HepG2 (cell line): ENCODE data around the gene CADPS. TPM values are rescaled to one million over a fixed set of nuclear protein-coding genes. Genes with fewer than 3 reads are reported as not detected.
A peak's percentile ranks its signal among the peaks of the same experiment; 100 is the strongest.

ENCODE experiments used
- KAT8 ChIP-seq: IDR thresholded peaks from 2 replicates; pipeline ENCODE4 v1.6.1; 2016; ENCODE audit warnings: missing genetic modification reagents, missing compliant biosample characterization
- LRRFIP1 ChIP-seq: sonication (generic); formaldehyde crosslinking; conservative IDR thresholded peaks from 2 replicates; pipeline ENCODE4 v1.4.0; 2020; ENCODE audit warnings: missing genetic modification reagents
- MED1 ChIP-seq: sonication (generic); formaldehyde crosslinking; IDR thresholded peaks from 2 replicates; pipeline ENCODE4 v1.4.0; 2020; ENCODE audit warnings: missing genetic modification reagents
- SP5 ChIP-seq: IDR thresholded peaks from 2 replicates; pipeline ENCODE4 v1.6.1; 2016; ENCODE audit warnings: low read depth, borderline replicate concordance
- TBL1XR1 ChIP-seq: fragments of 150-350 bp; IDR thresholded peaks from 2 replicates; pipeline ENCODE4 v1.6.1; 2014; ENCODE audit warnings: borderline replicate concordance, low read length; ENCODE audit not compliant: partially characterized antibody
- TEAD3 ChIP-seq: optimal IDR thresholded peaks from 2 replicates; pipeline ENCODE3; 2016; ENCODE audit warnings: borderline replicate concordance
- ZFP37 ChIP-seq: sonication (generic); formaldehyde crosslinking; IDR thresholded peaks from 2 replicates; pipeline ENCODE4 v1.4.0; 2020; ENCODE audit warnings: missing genetic modification reagents, borderline replicate concordance
- ZMYM2 ChIP-seq: sonication (generic); formaldehyde crosslinking; IDR thresholded peaks from 2 replicates; pipeline ENCODE4 v1.8.0; 2022; ENCODE audit warnings: mild to moderate bottlenecking, missing genetic modification reagents
- ZMYM3 ChIP-seq: sonication (generic); formaldehyde crosslinking; IDR thresholded peaks from 2 replicates; pipeline ENCODE4 v1.5.1; 2020; ENCODE audit warnings: mild to moderate bottlenecking, missing genetic modification reagents
- ZNF362 ChIP-seq: sonication (generic); formaldehyde crosslinking; IDR thresholded peaks from 2 replicates; pipeline ENCODE4 v1.4.0; 2020; ENCODE audit warnings: missing genetic modification reagents, mild to moderate bottlenecking, borderline replicate concordance
- ZNF614 ChIP-seq: IDR thresholded peaks from 2 replicates; pipeline ENCODE4 v1.6.1; 2018; ENCODE audit warnings: missing biosample characterization, missing genetic modification reagents, inconsistent platforms, borderline replicate concordance
- ZNF703 ChIP-seq: sonication (generic); formaldehyde crosslinking; IDR thresholded peaks from 2 replicates; pipeline ENCODE4 v1.5.1; 2020; ENCODE audit warnings: missing genetic modification reagents, mild to moderate bottlenecking, moderate library complexity, borderline replicate concordance
- polyA plus RNA-seq, 8 experiments: library from polyadenylated mRNA; depleted of rRNA in 3 of 8; stranded (reverse) in 7 of 8; unstranded in 1 of 8; fragments of >200 nt; fragmentation: Illumina TruSeq in 4 of 8; extraction: Trizol in 4 of 8; gene quantifications; 2 replicates each; pipeline versions ENCODE4 v1.2.1 to v1.2.3, GENCODE V29; 2011 to 2016; ENCODE audit warnings: low read depth in 4 of 8, missing spikeins in 1 of 8, mixed read lengths in 1 of 8; ENCODE audit not compliant: insufficient read depth in 1 of 8
- total RNA-seq, 5 experiments: library from RNA; depleted of rRNA; stranded (reverse); fragments of >200 nt; fragmentation: Illumina TruSeq; extraction: Trizol; gene quantifications; 2 replicates each; pipeline ENCODE4 v1.2.3, GENCODE V29; 2016; ENCODE audit warnings: low read depth in 1 of 5

CADPS gene
- total and polyA plus RNA-seq, 2 of the 13 experiments (the other 11 are each of a cell fraction or from before 2014, with no cell fraction given), result not detected

- no peak for TF ChIP-seq ZFP37
- peak; percentile 66; the same call in 1 of the 2 replicates for TF ChIP-seq ZMYM3 (CRISPR knock-in tag)
- no peak for TF ChIP-seq KAT8
- no peak for TF ChIP-seq SP5
- no peak for TF ChIP-seq TBL1XR1
- no peak for TF ChIP-seq ZNF614
- TF ChIP-seq ZNF703 (CRISPR knock-in tag), result no peak
- no peak for TF ChIP-seq LRRFIP1 (CRISPR knock-in tag)
- no peak for TF ChIP-seq TEAD3 (CRISPR knock-in tag)
- no peak for TF ChIP-seq ZNF362 (CRISPR knock-in tag)
- 0 out of 2 replicates have a peak, but pooled peaks have one; percentile 24 for TF ChIP-seq ZMYM2 (CRISPR knock-in tag)
- no peak for TF ChIP-seq MED1 (CRISPR knock-in tag)
Observed at GRCh38 chr3:62672270-62672987, 202.8 kb downstream of the CADPS start (continued).
